ENCODE data around the gene TMEM53. TPM values are rescaled to one million over a fixed set of nuclear protein-coding genes. Genes with fewer than 3 reads are reported as not detected.
A peak's percentile ranks its signal among the peaks of the same experiment; 100 is the strongest.

The TMEM53 gene
- total RNA-seq, 1 donor from 2014 or later, result 7.3 TPM

DNA sequence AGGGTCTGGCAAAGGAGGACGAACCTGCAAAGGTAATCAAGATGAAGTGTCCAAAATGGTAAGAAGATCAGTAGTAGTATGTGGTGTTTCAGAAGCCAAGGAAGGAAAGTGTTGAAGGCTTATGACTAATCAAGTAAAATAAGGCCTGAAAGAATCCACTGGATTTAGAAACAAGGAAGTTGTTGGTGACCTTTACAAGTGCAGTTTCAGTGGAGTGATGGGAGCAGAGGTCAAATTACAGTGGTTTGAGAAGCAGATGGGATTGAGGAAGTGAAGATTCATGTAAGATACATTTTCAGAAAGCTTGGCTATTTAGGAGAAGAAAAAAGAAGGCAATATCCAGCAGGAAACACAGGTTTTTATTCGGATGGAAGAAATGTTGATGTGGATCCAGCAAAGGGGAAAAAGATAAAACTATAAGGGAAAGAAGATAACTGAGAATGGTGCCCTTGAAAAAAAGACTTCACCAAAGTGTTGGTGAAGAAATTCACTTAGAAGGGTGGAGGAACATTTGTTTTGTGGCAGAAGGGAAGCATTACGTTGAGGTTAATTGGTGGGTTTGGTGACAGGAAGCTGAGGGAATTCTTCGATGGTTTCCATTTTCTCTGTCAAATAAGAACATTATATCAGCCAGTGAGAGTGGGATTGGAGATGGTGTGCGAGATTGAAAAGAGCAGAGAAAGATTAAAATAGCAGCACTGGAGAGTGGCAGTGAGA is 2.4 kb upstream of the TMEM53 start:
- Histone ChIP-seq H3K4me1 (ENCODE audit: insufficient read depth, low read length) (peaks cover 26% of the 10 kb centered on the region), H3K36me3 (ENCODE audit: insufficient read depth, low read length) (no peaks in the 10 kb centered on the region), H3K9ac (ENCODE audit: low read length) (no peak overlapping the region), H3K9me3 (ENCODE audit: insufficient read depth, low read depth, low read length) (no peaks in the 10 kb centered on the region), H2AFZ (ENCODE audit: low read depth, low read length) (no peak overlapping the region), H3K27me3 (ENCODE audit: insufficient read depth, low read length) (no peaks in the 10 kb centered on the region), H3K79me2 (ENCODE audit: insufficient read depth, low read length) (no peaks in the 10 kb centered on the region), H3K4me2 (ENCODE audit: low read length) (peak overlapping the region; percentile 51), H3K27ac (ENCODE audit: low read depth, low read length) (no peak overlapping the region), H3K4me3 (ENCODE audit: insufficient read depth, low read depth, low read length) (no peak overlapping the region), H4K20me1 (ENCODE audit: insufficient read depth, low read length) (no peaks in the 10 kb centered on the region)
- peaks cover 23% of the 10 kb centered on the region for H3K4me1 Mint-ChIP-seq (ENCODE audit: low read depth, unreplicated experiment)
- no peak overlapping the region for H3K4me3 Mint-ChIP-seq (ENCODE audit: unreplicated experiment)
- peak; percentile 37 for DNase-seq (ENCODE audit: low read depth)
- peaks cover 10% of the 10 kb centered on the region for H3K36me3 Mint-ChIP-seq (ENCODE audit: low read depth, unreplicated experiment)
- peak; percentile 26 for FAIRE-seq
- no peaks in the 10 kb centered on the region for H3K27me3 Mint-ChIP-seq (ENCODE audit: low read depth, unreplicated experiment)
- peaks cover under 1% of the 10 kb centered on the region for H3K9me3 Mint-ChIP-seq (ENCODE audit: unreplicated experiment)
- H3K27ac Mint-ChIP-seq (ENCODE audit: unreplicated experiment), result no peak overlapping the region
- TF ChIP-seq, protein P1, sequence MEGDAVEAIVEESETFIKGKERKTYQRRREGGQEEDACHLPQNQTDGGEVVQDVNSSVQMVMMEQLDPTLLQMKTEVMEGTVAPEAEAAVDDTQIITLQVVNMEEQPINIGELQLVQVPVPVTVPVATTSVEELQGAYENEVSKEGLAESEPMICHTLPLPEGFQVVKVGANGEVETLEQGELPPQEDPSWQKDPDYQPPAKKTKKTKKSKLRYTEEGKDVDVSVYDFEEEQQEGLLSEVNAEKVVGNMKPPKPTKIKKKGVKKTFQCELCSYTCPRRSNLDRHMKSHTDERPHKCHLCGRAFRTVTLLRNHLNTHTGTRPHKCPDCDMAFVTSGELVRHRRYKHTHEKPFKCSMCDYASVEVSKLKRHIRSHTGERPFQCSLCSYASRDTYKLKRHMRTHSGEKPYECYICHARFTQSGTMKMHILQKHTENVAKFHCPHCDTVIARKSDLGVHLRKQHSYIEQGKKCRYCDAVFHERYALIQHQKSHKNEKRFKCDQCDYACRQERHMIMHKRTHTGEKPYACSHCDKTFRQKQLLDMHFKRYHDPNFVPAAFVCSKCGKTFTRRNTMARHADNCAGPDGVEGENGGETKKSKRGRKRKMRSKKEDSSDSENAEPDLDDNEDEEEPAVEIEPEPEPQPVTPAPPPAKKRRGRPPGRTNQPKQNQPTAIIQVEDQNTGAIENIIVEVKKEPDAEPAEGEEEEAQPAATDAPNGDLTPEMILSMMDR (IDR thresholded peaks at IDR 0.05; ENCODE audit: insufficient read depth, low read depth, low read length), result no peak
- TF ChIP-seq EZH2 (IDR thresholded peaks at IDR 0.05; ENCODE audit: insufficient read depth, low read length), result no peak

DNA sequence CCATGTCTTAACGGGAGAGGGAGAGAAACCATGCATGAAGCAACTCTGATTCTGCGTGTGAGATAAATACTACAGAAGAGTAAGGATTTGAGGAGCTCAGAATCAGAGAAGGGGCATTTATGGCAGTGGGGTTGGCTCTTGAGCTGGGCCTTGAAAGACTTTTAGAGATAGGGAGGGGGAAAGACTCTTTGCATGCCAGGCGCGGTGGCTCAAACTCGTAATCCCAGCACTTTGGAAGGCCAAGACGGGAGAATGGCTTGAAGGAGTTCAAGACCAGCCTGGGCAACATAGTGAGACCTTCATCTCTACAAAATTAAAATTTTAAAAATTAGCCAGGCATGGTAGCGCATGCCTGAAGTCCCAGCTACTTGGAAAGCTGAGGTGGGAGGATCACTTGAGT is 905 bp upstream of the TMEM53 start:
- peak overlapping the region; percentile 91 for H3K4me3 Mint-ChIP-seq (ENCODE audit: unreplicated experiment)

More for the DNA sequence above, 905 bp upstream of the TMEM53 start:
- Histone ChIP-seq H3K36me3 (ENCODE audit: insufficient read depth, low read length) (no peaks in the 10 kb centered on the region), H3K9me3 (ENCODE audit: insufficient read depth, low read depth, low read length) (no peaks in the 10 kb centered on the region), H3K27me3 (ENCODE audit: insufficient read depth, low read length) (no peaks in the 10 kb centered on the region), H4K20me1 (ENCODE audit: insufficient read depth, low read length) (no peaks in the 10 kb centered on the region), H3K79me2 (ENCODE audit: insufficient read depth, low read length) (no peaks in the 10 kb centered on the region), H3K4me1 (ENCODE audit: insufficient read depth, low read length) (peaks cover 26% of the 10 kb centered on the region), H3K4me3 (ENCODE audit: insufficient read depth, low read depth, low read length) (peak overlapping the region; percentile 73), H2AFZ (ENCODE audit: low read depth, low read length) (peak overlapping the region; percentile 98), H3K4me2 (ENCODE audit: low read length) (peak overlapping the region; percentile 91), H3K9ac (ENCODE audit: low read length) (no peak overlapping the region), H3K27ac (ENCODE audit: low read depth, low read length) (no peak overlapping the region)
- peaks cover 8% of the 10 kb centered on the region for H3K36me3 Mint-ChIP-seq (ENCODE audit: low read depth, unreplicated experiment)
- peaks cover 23% of the 10 kb centered on the region for H3K4me1 Mint-ChIP-seq (ENCODE audit: low read depth, unreplicated experiment)
- H3K27me3 Mint-ChIP-seq (ENCODE audit: low read depth, unreplicated experiment), result no peaks in the 10 kb centered on the region
- H3K9me3 Mint-ChIP-seq (ENCODE audit: unreplicated experiment), result no peaks in the 10 kb centered on the region
- no peak for TF ChIP-seq EZH2 (IDR thresholded peaks at IDR 0.05; ENCODE audit: insufficient read depth, low read length)
- TF ChIP-seq, protein P1 (IDR thresholded peaks at IDR 0.05; ENCODE audit: insufficient read depth, low read depth, low read length), result no peak
- DNase-seq (ENCODE audit: low read depth), result no peak
- no peak for FAIRE-seq
- H3K27ac Mint-ChIP-seq (ENCODE audit: unreplicated experiment), result no peak overlapping the region

All from astrocyte (in vitro differentiated cells and primary cell).